NCI-H460 (cell line): ENCODE data around the gene CD300LF. TPM values are rescaled to one million over a fixed set of nuclear protein-coding genes. Genes with fewer than 3 reads are reported as not detected.
A peak's percentile ranks its signal among the peaks of the same experiment; 100 is the strongest.

Source experiments
- DNase-seq: peaks from one replicate; pipeline ENCODE4 v3.0.0-alpha.2; 2016; ENCODE audit warnings: low read depth; ENCODE audit errors: extremely low read depth
- total RNA-seq: library from RNA; depleted of rRNA; stranded (reverse); fragments of >200 nt; shearing (Covaris generic); gene quantifications from 2 replicates; pipeline ENCODE4 v1.2.3, GENCODE V29; 2014

Gene CD300LF
- total RNA-seq, 1 experiment from 2014 or later = not detected

DNA sequence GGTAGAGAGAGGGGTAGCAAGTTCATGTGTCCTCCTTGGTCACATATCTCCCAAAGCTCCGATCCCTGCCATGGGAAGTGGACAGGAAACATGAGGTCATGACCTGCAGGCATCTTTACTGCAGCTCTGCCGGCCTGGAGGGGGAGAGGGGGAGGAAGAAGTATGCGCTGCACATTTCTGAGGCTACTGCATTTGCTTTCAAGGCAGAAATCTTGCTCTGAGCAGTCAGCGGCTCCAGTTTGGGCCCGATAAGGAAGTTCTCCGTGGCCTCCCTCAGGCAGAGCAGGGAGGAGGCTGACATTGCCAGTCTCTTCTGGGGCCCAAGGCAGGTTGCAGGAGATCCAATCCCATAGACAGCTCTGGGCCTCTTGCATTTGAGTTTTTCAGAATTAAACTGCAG lies 34.2 kb upstream of the CD300LF start:
- DNase-seq = no peak

- DNase-seq = no peak
Observed at GRCh38 chr17:74746376-74746775, 33.7 kb upstream of the CD300LF start.

- no peak for DNase-seq
Observed at GRCh38 chr17:74745548-74746177, 32.9 kb upstream of the CD300LF start.

GRCh38 chr17:74744714-74745547 lies 32.2 kb upstream of the CD300LF start:
- peak; percentile 73 for DNase-seq

DNA sequence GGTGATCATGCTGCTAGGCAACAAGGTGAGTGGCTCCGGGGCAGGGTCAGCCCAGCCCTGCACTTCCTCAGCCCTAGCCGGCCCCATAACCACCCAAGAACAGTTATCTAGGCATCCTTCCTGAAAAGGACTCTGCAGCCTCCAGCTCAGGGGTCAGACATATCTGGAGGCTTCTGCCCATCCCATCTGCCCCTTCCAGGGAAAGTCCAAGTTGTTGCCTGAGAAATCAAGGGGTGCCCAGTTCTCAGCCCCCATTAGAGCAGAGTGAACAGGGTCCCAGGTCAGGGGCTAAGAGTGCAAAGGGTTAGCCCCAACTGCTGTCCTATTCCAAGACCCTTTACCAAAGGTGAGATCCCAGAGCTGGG lies 31.6 kb upstream of the CD300LF start:
- DNase-seq = no peak

DNA sequence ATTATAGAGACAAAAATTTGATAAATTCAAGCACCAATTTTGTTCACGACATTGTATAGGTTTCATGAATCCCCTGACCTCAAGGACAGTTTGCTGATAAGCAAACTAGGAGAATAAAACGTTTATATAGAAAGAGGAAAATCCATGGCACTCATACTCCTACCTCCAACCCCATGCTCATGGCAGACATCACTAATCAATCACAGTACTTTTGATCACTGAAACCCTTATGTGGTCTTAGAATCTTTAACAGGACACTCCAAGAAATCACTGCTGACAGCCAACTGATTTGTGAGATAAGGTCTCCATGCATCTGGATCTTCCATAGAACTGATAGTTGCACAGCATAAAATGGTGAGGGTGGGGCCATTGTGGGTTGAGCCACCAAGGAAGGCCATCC lies 31.0 kb upstream of the CD300LF start:
- no peak for DNase-seq

DNA sequence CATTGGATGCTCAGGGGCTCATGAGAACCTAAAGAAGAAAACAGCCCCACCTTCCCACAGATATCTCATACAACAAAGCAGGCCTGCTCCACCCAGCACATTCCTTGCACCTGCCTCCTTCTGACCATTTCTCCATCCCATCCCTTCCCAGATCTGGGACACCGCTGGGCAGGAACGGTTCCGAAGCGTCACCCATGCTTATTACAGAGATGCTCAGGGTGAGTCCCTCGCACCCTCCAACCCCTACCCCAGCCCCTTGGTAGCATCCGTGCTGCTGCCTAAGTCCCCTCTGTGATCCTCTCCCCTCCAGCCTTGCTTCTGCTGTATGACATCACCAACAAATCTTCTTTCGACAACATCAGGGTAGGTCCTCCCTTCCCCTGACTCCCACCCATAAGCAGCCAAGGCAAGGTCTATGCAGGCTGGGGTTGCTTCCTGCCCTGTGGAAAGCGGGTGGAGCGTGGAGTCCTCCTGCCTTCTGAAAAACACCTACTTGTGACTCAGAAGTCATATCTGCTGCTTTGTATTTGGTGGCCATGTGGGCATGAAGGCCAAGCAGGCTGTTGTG lies 30.3 kb upstream of the CD300LF start:
- DNase-seq = no peak

GRCh38 chr17:74742153-74742515 lies 29.4 kb upstream of the CD300LF start:
- DNase-seq = no peak

DNA sequence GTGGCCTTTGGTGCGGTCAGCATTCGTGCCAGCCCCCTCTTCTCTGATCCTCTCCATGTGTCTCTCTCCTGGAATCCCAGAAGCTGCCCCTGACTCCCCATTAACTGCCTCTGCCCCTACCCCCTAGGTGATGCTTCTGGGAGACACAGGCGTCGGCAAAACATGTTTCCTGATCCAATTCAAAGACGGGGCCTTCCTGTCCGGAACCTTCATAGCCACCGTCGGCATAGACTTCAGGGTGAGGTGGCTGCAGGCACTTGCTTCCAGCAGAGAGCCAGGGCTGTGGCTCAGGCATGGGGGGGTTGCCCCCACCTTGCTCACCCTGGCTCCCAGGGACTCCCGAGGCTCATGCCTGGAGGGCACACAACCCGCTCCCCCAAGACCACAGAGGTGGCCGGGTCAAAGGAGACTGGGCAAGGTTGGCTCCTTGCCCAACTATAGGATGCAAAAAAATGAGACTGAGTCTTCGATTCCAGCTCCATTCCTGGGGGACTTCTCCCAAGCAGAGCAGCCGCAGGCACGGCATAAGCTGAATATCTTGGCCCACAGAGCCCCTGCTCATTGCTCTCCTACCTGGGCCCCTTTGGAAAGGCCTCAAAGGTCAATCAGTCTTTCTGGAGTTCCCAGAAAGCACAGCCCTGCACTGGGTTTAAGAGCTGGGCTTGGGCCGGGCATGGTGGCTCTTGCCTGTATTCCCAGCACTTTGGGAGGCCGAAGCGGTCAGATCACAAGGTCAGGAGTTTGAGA lies 28.1 kb upstream of the CD300LF start:
- DNase-seq = no peak

- no peak for DNase-seq
Observed at GRCh38 chr17:74740173-74740572, 27.4 kb upstream of the CD300LF start.

DNA sequence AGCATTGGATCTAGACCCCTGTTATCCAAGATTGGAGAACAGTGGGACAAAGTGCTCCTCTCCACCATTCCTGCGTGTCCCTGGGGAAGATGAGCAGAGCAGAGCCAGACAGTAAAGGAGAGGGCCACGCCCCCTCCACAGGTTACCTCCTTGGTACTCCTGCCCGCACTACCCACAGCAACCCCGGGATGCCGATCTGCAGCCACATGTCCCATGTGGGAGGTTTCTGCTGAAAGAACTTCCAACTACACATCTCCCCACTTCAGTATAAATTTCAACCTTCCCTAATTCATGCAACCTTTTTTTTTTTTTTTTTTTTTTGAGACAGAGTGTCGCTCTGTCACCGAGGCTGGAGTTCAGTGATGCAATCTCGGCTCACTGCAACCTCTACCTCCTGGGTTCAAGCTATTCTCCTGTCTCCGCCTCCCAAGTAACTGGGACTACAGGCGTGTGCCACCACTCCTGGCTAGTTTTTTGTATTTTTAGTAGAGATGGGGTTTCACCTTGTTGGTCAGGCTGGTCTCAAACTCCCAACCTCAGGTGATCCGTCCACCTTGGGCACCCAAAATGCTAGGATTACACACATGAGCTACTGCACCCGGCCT lies 26.6 kb upstream of the CD300LF start:
- no peak for DNase-seq

DNA sequence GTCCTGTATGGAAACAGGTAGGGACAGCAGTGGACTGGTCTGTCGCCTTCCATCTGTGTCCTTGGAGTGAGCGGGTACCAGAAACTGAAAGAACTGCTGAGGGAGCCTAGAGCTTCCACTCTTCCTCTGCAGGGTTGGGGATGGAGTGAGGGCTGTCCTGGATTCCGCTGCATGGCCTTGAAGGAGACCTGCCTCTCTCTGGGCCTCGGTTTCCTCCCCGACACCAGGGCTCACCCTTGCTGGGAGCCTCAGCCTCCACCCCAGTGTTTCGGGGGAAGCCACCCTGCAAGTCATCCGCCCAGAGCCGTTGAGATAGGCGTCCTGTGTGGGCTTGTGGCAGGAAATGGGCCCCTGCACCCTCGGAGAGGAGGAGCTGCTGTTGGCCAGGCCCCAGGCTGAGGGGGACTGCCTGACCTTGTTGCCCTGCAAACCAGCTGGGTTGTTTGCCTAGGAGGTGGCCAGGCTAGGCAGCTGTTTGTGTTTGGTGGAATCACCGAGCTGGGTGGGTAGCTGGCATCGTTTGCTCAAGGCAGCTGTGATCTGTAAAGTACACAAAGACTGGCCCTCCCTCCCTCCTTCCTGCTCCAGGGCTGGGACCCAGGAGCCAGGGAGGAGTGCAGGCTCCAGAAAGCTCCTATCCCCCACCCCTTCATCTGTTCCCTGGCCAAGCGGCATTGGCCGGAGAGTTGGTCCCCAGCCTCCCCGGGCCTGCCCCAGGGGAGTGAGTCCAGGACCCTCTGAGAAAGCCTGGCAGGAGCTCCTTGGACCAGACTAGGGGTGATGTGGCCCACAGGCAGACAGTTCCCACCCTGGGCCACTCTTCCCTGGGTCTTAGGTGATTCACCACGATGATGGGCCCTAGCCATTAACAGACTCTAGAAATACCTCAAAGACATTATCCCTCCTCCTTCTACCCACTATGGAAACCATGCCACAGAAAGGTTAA lies 25.6 kb upstream of the CD300LF start:
- DNase-seq = no peak

GRCh38 chr17:74737299-74738050 lies 24.8 kb upstream of the CD300LF start:
- DNase-seq = no peak

GRCh38 chr17:74736513-74737298 lies 24.0 kb upstream of the CD300LF start, which contains the start of gene RAB37:
Gene RAB37 (plus strand): TSS chr17:74737256. CDS start chr17:74737273, 17 bp downstream.
- DNase-seq = no peak

GRCh38 chr17:74734256-74734655 lies 21.5 kb upstream of the CD300LF start:
- no peak for DNase-seq

DNA sequence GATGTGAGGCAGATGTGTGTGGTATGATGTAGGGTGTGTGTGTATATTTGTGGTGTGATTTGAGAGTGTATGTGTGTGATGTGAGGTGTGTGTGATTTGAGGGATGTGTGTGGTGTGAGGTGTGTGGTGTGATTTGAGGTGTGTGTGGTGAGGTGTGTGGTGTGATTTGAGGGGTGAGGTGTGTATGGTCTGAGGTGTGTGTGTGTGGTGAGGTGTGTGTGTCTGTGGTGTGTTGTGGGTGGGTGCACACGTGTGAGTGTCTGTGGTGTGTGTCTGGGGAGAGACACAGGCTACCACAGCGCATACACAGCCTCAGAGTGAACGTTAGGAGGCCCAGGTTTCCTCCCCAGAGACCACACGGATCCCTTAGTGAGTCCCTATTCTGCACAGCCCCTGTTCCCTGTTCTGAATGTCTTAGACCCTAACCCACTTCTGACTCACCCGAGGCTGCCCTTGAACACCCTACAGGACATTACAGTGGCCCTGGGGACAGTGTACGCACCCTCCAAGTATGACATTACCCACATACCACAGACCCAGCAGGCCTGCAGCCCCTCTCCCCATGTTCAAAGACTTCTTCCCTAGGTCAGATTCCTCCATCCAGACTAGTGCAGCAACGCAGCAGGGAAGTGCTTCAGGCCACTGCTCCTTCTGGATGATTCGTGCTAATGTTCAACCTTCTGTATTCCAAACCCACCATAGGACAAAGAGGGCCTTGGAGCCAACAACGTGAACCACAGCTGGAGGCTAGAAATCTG lies 20.8 kb upstream of the CD300LF start:
- DNase-seq = no peak

DNA sequence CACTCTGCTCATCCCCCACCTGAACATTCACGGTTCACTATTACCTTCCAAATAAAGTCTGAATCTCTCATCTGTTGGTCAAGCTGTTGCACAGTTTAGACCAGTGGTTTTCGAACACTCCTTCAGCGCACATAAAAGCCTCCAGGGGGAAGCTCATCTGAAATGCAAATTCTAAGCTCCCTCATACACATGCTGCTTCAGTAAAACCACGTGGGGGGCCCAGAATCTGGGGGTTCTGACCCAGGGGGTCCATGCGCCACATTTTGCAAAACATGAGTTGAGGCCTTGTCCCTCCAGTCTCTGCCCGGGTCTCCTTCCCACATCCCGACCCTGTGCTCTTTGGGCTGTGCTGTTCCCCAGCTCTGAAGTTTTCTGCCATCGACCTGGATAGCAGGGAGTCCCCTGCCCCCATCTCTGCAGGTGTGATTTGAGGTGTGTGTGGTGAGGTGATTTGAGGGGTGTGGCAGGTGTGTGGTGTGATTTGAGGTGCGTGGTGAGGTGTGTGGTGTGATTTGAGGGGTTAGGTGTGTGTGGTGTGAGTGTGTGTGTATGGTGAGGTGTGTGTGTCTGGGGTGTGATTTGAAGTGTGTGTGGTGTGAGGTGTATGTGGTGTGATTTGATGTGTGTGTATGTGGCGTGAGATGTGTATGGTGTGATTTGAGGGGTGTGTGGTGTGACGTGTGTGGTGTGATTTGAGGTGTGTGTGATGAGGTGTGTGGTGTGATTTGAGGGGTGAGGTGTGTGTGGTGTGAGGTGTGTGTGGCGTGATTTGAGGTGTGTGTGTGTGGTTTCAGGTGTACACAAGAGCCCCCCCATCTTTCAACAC lies 19.5 kb upstream of the CD300LF start:
- no peak for DNase-seq
